ENCODE results near the gene LAMC3. TPM values are rescaled to one million over a fixed set of nuclear protein-coding genes. Genes with fewer than 3 reads are reported as not detected.

LAMC3 gene
- total RNA-seq, 1 experiment from 2014 or later, result 4.6 TPM

DNA sequence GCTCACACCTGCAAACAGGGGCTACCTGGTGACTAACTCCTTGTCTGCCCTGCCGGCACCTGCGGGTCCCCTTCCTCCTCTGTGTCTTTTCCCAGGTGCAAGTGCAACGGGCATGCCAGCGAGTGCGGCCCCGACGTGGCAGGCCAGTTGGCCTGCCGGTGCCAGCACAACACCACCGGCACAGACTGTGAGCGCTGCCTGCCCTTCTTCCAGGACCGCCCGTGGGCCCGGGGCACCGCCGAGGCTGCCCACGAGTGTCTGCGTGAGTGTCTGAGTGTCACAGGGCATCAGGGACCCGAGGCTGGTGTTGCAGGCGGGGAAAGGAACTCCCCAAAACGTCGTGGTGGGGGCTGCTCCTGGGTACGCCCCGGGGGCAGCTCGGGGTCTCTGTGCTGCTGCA lies 27.1 kb downstream of the LAMC3 start:
- no peaks in the 10 kb centered on the region for H3F3A ChIP-seq (ENCODE audit: low read length, unreplicated experiment)
- ChIA-PET CTCF (no interaction called here), POLR2A (ENCODE audit: unreplicated experiment) (no interaction called here)
- no TSS peak for BruUV-seq (replicated peaks)
- no peak for DNase-seq
- no peaks in the 10 kb centered on the region for H3K27me3 ChIP-seq (ENCODE audit: low read length)
- H3K4me1 ChIP-seq (ENCODE audit: insufficient read depth, low read length), result no peaks in the 10 kb centered on the region
- no peaks in the 10 kb centered on the region for H3K79me2 ChIP-seq (ENCODE audit: low read length)
- no peak overlapping the region for H3K9ac ChIP-seq (ENCODE audit: low read length)
- no peak overlapping the region for H3K4me2 ChIP-seq (ENCODE audit: low read length)
- intact Hi-C loops (cut with micrococcal nuclease), result no loop called here
- TF ChIP-seq, protein P1, sequence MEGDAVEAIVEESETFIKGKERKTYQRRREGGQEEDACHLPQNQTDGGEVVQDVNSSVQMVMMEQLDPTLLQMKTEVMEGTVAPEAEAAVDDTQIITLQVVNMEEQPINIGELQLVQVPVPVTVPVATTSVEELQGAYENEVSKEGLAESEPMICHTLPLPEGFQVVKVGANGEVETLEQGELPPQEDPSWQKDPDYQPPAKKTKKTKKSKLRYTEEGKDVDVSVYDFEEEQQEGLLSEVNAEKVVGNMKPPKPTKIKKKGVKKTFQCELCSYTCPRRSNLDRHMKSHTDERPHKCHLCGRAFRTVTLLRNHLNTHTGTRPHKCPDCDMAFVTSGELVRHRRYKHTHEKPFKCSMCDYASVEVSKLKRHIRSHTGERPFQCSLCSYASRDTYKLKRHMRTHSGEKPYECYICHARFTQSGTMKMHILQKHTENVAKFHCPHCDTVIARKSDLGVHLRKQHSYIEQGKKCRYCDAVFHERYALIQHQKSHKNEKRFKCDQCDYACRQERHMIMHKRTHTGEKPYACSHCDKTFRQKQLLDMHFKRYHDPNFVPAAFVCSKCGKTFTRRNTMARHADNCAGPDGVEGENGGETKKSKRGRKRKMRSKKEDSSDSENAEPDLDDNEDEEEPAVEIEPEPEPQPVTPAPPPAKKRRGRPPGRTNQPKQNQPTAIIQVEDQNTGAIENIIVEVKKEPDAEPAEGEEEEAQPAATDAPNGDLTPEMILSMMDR (conservative IDR thresholded peaks at IDR 0.05; ENCODE audit: low read depth, low read length), result no peak
- TF ChIP-seq EZH2 (IDR thresholded peaks at IDR 0.05; ENCODE audit: low read length, unreplicated experiment) (no peak), EZH2phosphoT487 (IDR thresholded peaks at IDR 0.05; ENCODE audit: borderline replicate concordance, low read length) (no peak)
- ATAC-seq, result no peak
- no peaks in the 10 kb centered on the region for H3K9me2 ChIP-seq (replicated peaks; ENCODE audit: low read length)
- H3K27ac ChIP-seq (ENCODE audit: low read length), result no peak overlapping the region
- H3K36me3 ChIP-seq (ENCODE audit: low read depth, low read length), result no peaks in the 10 kb centered on the region
- H3K9me3 ChIP-seq (ENCODE audit: low read length), result no peaks in the 10 kb centered on the region
- no peak overlapping the region for H3K4me3 ChIP-seq (ENCODE audit: low read length)
- H2AFZ ChIP-seq (ENCODE audit: low read length), result no peak overlapping the region
- no peaks in the 10 kb centered on the region for H4K20me1 ChIP-seq (ENCODE audit: low read length)

DNA sequence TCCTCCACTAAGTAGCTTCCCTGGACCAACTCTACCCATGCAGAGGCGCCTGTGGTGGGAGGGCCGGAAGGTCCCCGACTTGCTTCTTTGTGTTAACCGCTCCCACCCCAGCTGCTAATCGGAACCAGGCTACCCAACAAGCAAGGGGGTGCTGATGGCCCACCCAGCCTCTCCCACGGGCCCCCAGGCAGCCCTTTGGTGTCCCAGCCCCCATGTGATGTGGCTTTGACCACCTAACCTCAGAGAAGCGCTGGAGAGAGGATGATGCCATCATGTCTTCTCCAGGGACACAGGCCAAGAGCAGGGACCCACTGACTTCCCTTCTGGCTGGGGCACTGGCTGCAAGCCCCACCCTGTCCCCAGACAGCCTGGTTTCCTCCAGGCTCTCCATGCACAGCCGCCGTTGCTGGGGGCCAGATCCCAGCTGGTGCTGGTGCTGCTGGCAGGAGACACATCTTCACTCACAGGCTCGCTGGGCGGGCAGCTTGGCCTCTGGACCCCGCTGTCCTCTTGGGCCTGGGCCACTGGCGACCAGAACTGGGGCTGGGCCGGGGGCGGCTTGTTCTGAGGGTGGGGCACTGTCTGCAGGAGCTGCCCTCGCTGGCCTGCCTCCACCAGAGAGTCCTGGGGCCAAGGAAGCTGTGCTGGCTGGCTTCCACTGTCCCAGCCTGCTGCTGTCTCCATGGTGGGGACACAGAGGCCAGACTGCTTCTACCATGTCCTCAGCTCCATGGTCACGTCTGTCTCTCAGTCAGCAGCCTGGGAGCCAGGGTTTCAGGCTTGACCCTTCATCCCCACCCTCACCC lies 27.8 kb downstream of the LAMC3 start:
- BruUV-seq (replicated peaks), result no TSS peak
- Histone ChIP-seq H3K9me2 (replicated peaks; ENCODE audit: low read length) (no peaks in the 10 kb centered on the region), H3K4me1 (ENCODE audit: insufficient read depth, low read length) (no peaks in the 10 kb centered on the region), H3K9me3 (ENCODE audit: low read length) (no peaks in the 10 kb centered on the region), H3K9ac (ENCODE audit: low read length) (no peak overlapping the region), H4K20me1 (ENCODE audit: low read length) (no peaks in the 10 kb centered on the region), H3K4me2 (ENCODE audit: low read length) (no peak overlapping the region), H3K36me3 (ENCODE audit: low read depth, low read length) (no peaks in the 10 kb centered on the region), H3K27me3 (ENCODE audit: low read length) (no peaks in the 10 kb centered on the region), H3K27ac (ENCODE audit: low read length) (no peak overlapping the region), H3F3A (ENCODE audit: low read length, unreplicated experiment) (no peaks in the 10 kb centered on the region), H2AFZ (ENCODE audit: low read length) (no peak overlapping the region), H3K4me3 (ENCODE audit: low read length) (no peak overlapping the region), H3K79me2 (ENCODE audit: low read length) (no peaks in the 10 kb centered on the region)
- intact Hi-C loops (cut with micrococcal nuclease), result no loop called here
- DNase-seq (no peak), ATAC-seq (no peak)
- TF ChIP-seq, protein P1 (conservative IDR thresholded peaks at IDR 0.05; ENCODE audit: low read depth, low read length), result no peak
- TF ChIP-seq EZH2phosphoT487 (IDR thresholded peaks at IDR 0.05; ENCODE audit: borderline replicate concordance, low read length) (no peak), EZH2 (IDR thresholded peaks at IDR 0.05; ENCODE audit: low read length, unreplicated experiment) (no peak)
- CTCF ChIA-PET, result no interaction called here
- POLR2A ChIA-PET (ENCODE audit: unreplicated experiment), result no interaction called here
